Keratinocyte (primary cell): ENCODE results near the gene CCDC126. TPM values are rescaled to one million over a fixed set of nuclear protein-coding genes. Genes with fewer than 3 reads are reported as not detected.

Experiments used
- DNase-seq: peaks from one replicate; pipeline ENCODE4 v3.0.0-alpha.2; 2011; ENCODE audit warnings: low read depth, missing footprints, low spot score
- FAIRE-seq: peaks from 2 replicates; lab custom pipeline; 2011; peaks lifted over from hg19 to GRCh38; lab: Jason Lieb, UNC
- H2AFZ ChIP-seq: 2 replicates; pipeline ENCODE4 v1.6.0; 2012; ENCODE audit warnings: low read length, control low read depth, inconsistent platforms; ENCODE audit not compliant: control insufficient read depth
- H3K27ac ChIP-seq: 2 replicates; pipeline ENCODE4 v1.5.1; 2011; ENCODE audit warnings: low read length; ENCODE audit not compliant: control insufficient read depth, insufficient read depth
- H3K27me3 ChIP-seq: 3 replicates; pipeline ENCODE4 v1.6.0; 2011; ENCODE audit warnings: low read length; ENCODE audit not compliant: control insufficient read depth, insufficient read depth; ENCODE audit errors: extremely low read depth
- H3K36me3 ChIP-seq, 2 experiments: 2 replicates in 1 of 2; 3 replicates in 1 of 2; pipeline ENCODE4 v1.5.1; 2011; ENCODE audit warnings: low read length in 2 of 2, mild to moderate bottlenecking in 1 of 2; ENCODE audit not compliant: control insufficient read depth in 2 of 2, insufficient read depth in 2 of 2; ENCODE audit errors: extremely low read depth in 1 of 2
- H3K4me1 ChIP-seq: 3 replicates; pipeline ENCODE4 v1.5.1; 2011; ENCODE audit warnings: low read length; ENCODE audit not compliant: control insufficient read depth, insufficient read depth; ENCODE audit errors: extremely low read depth
- H3K4me2 ChIP-seq: 3 replicates; pipeline ENCODE4 v1.6.0; 2011; ENCODE audit warnings: low read depth, low read length; ENCODE audit not compliant: control insufficient read depth, insufficient read depth; ENCODE audit errors: extremely low read depth
- H3K4me3 ChIP-seq, 3 experiments: fragments of 200-600 bp in 1 of 3; sonication (generic) in 1 of 3; 2 replicates in 2 of 3; 3 replicates in 1 of 3; pipeline ENCODE4 v1.5.1; 2011 to 2016; ENCODE audit warnings: low read length in 3 of 3, mild to moderate bottlenecking in 3 of 3, control low read depth in 2 of 3, inconsistent platforms in 1 of 3, low read depth in 1 of 3, mixed read lengths in 1 of 3, mixed run types in 1 of 3, moderate library complexity in 1 of 3; ENCODE audit not compliant: control insufficient read depth in 2 of 3, insufficient read depth in 2 of 3; ENCODE audit errors: extremely low read depth in 1 of 3
- H3K79me2 ChIP-seq: 2 replicates; pipeline ENCODE4 v1.6.0; 2012; ENCODE audit warnings: low read length; ENCODE audit not compliant: control insufficient read depth, insufficient read depth
- H3K9ac ChIP-seq: 3 replicates; pipeline ENCODE4 v1.6.0; 2011; ENCODE audit warnings: low read length; ENCODE audit not compliant: control insufficient read depth, insufficient read depth; ENCODE audit errors: extremely low read depth
- H3K9me1 ChIP-seq: 3 replicates; pipeline ENCODE4 v1.6.0; 2011; ENCODE audit warnings: low read length; ENCODE audit not compliant: control insufficient read depth, insufficient read depth; ENCODE audit errors: extremely low read depth
- H3K9me3 ChIP-seq: 2 replicates; pipeline ENCODE4 v1.5.1; 2012; ENCODE audit warnings: low read depth, low read length; ENCODE audit not compliant: control insufficient read depth
- H4K20me1 ChIP-seq: 3 replicates; pipeline ENCODE4 v1.6.0; 2011; ENCODE audit warnings: low read length; ENCODE audit not compliant: control insufficient read depth, insufficient read depth; ENCODE audit errors: extremely low read depth
- CTCF ChIP-seq, 3 experiments: IDR thresholded peaks in 1 of 3; conservative IDR thresholded peaks in 1 of 3; optimal IDR thresholded peaks in 1 of 3; 2 replicates in 2 of 3; 3 replicates in 1 of 3; pipeline versions ENCODE3 to v1.5.1; 2011; ENCODE audit warnings: low read length in 3 of 3, mild to moderate bottlenecking in 3 of 3, moderate library complexity in 2 of 3, control low read depth in 1 of 3, inconsistent platforms in 1 of 3; ENCODE audit not compliant: insufficient read depth in 2 of 3; ENCODE audit errors: extremely low read depth in 1 of 3
- EZH2 ChIP-seq: IDR thresholded peaks from one replicate; pipeline ENCODE4 v1.6.1; 2012; ENCODE audit warnings: inconsistent platforms, mild to moderate bottlenecking, low read length, moderate library complexity
- dilution Hi-C: fragments of 300-500 bp; cut with MboI; formaldehyde crosslinking; loops from one replicate; pipeline ENCODE4 v1.7.0; 2020; ENCODE audit warnings: low sequenced_read_pairs; ENCODE audit not compliant: extremely low pct_ligation_motif_present
- polyA plus RNA-seq, 5 experiments: library from polyadenylated mRNA; depleted of rRNA in 3 of 5; stranded (reverse) in 3 of 5; stranded (forward) in 1 of 5; unstranded in 1 of 5; fragments of >200 nt; gene quantifications; 1 replicate in 1 of 5; 2 replicates in 3 of 5; 3 replicates in 1 of 5; pipeline versions ENCODE4 v1.2.1 to v1.2.3, GENCODE V29; 2011 to 2012; ENCODE audit warnings: missing spikeins in 2 of 5, low read depth in 1 of 5, low replicate concordance in 1 of 5

The CCDC126 gene
- polyA plus RNA-seq, 1 donor (not counting 4 experiments of a cell fraction or from before 2014, with no cell fraction given): 8.4 TPM

- FAIRE-seq (no peak), DNase-seq (no peak)
- Histone ChIP-seq H3K9me3 (no peaks in the 10 kb centered on the region), H3K4me1 (no peaks in the 10 kb centered on the region), H3K27ac (no peak overlapping the region), H3K9ac (no peak overlapping the region), H3K9me1 (no peaks in the 10 kb centered on the region), H2AFZ (no peak overlapping the region), H3K79me2 (no peaks in the 10 kb centered on the region), H3K4me3 (no peak overlapping the region), H4K20me1 (no peaks in the 10 kb centered on the region), H3K4me2 (no peak overlapping the region), H3K27me3 (no peaks in the 10 kb centered on the region), H3K36me3 (no peaks in the 10 kb centered on the region)
- dilution Hi-C loops: no loop called here
- TF ChIP-seq CTCF (optimal IDR thresholded peaks at IDR 0.05 in 1 of 3, IDR thresholded peaks at IDR 0.05 in 1 of 3, conservative IDR thresholded peaks at IDR 0.05 in 1 of 3; ENCODE audit: extremely low read depth in 1 of 3, insufficient read depth in 2 of 3, low read length in 3 of 3): no peak
These were observed 25.3 kb downstream of the CCDC126 start for GRCh38 chr7:23622506-23622925.

GRCh38 chr7:23628370-23628769, 31.2 kb downstream of the CCDC126 start:
- TF ChIP-seq CTCF (optimal IDR thresholded peaks at IDR 0.05 in 1 of 3, IDR thresholded peaks at IDR 0.05 in 1 of 3, conservative IDR thresholded peaks at IDR 0.05 in 1 of 3; ENCODE audit: extremely low read depth in 1 of 3, insufficient read depth in 2 of 3, low read length in 3 of 3): no peak
- no peak for TF ChIP-seq EZH2
- no peak overlapping the region for H2AFZ ChIP-seq

More at GRCh38 chr7:23628370-23628769, 31.2 kb downstream of the CCDC126 start:
- Histone ChIP-seq H3K4me1 (no peaks in the 10 kb centered on the region), H3K4me3 (no peak overlapping the region), H3K9me1 (no peaks in the 10 kb centered on the region), H3K9ac (no peak overlapping the region), H3K36me3 (no peaks in the 10 kb centered on the region), H3K4me2 (no peak overlapping the region), H4K20me1 (no peaks in the 10 kb centered on the region), H3K9me3 (no peaks in the 10 kb centered on the region), H3K27ac (no peak overlapping the region), H3K27me3 (no peaks in the 10 kb centered on the region), H3K79me2 (no peaks in the 10 kb centered on the region)
- FAIRE-seq (no peak), DNase-seq (no peak)
- dilution Hi-C loops: no loop called here
